Liver (tissue), 3 donors: Measurements from ENCODE around the gene TAS2R42.

Experiments used
- ATF3 ChIP-seq: IDR thresholded peaks from 2 replicates; pipeline ENCODE4 v1.6.1; 2016; ENCODE audit warnings: antibody characterized with exemption
- CTCF ChIP-seq: fragments of 150-350 bp; IDR thresholded peaks from 2 replicates; pipeline ENCODE4 v1.5.1; 2017; ENCODE audit warnings: improper control_type of control experiment, low read depth, low read length; ENCODE audit not compliant: missing input control
- EGR1 ChIP-seq, 2 donors: IDR thresholded peaks; 2 replicates each; pipeline ENCODE4 v1.6.1; 2016 to 2018; ENCODE audit warnings: antibody characterized with exemption in 2 of 2, low read depth in 2 of 2
- FOXA1 ChIP-seq: IDR thresholded peaks from 2 replicates; pipeline ENCODE4 v1.6.1; 2016; ENCODE audit warnings: antibody characterized with exemption
- GABPA ChIP-seq, 2 donors: IDR thresholded peaks in 1 of 2; conservative IDR thresholded peaks in 1 of 2; 2 replicates each; pipeline ENCODE4 v1.6.1; 2016; ENCODE audit warnings: antibody characterized with exemption in 2 of 2, mild to moderate bottlenecking in 1 of 2, moderate library complexity in 1 of 2
- HNF4G ChIP-seq: IDR thresholded peaks from 2 replicates; pipeline ENCODE4 v1.6.1; 2016; ENCODE audit warnings: antibody characterized with exemption
- JUND ChIP-seq, 2 donors: IDR thresholded peaks; 2 replicates each; pipeline ENCODE4 v1.6.1; 2016; ENCODE audit warnings: antibody characterized with exemption in 2 of 2
- MAX ChIP-seq: IDR thresholded peaks from 2 replicates; pipeline ENCODE4 v1.6.1; 2016; ENCODE audit warnings: antibody characterized with exemption
- RAD21 ChIP-seq, 2 donors: IDR thresholded peaks; 2 replicates each; pipeline ENCODE4 v1.6.1; 2016; ENCODE audit warnings: antibody characterized with exemption in 2 of 2, mild to moderate bottlenecking in 2 of 2
- REST ChIP-seq: IDR thresholded peaks from 2 replicates; pipeline ENCODE4 v1.6.1; 2016; ENCODE audit warnings: antibody characterized with exemption, mild to moderate bottlenecking
- RXRA ChIP-seq, 2 donors: IDR thresholded peaks; 2 replicates each; pipeline ENCODE4 v1.6.1; 2017 to 2018; ENCODE audit warnings: antibody characterized with exemption in 2 of 2, mild to moderate bottlenecking in 1 of 2
- TF ChIP-seq, protein P1 (sequence below): IDR thresholded peaks from 2 replicates; pipeline ENCODE4 v1.6.1; 2016; ENCODE audit warnings: antibody characterized with exemption
- donor health status: healthy.
- donor health status: healthy.

DNA sequence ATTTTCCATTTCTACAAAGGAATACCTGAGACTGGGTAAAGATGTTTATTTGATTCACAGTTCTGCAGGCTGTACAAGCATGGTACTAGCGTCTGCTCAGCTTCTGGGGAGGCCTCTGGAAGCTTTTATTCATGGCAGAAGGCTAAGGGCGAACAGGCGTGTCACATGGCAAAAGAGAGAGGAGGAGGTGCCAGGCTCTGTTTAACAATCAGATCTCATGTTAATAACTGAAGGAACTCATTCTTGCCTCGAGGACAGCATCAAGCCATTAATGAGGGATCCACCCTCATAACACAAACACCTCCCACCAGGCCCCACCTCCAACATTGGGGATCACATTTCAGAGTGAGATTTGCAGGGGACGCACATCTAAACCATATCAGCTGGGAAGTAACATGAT lies 46.8 kb upstream of the TAS2R42 start:
- no peak for TF ChIP-seq CTCF
- TF ChIP-seq HNF4G, result no peak
- no peak for TF ChIP-seq GABPA (IDR thresholded peaks at IDR 0.05 in 1 of 2, conservative IDR thresholded peaks at IDR 0.05 in 1 of 2)
- no peak for TF ChIP-seq EGR1 (IDR thresholded peaks at IDR 0.05; ENCODE audit: low read depth in 2 of 2)
- TF ChIP-seq JUND (IDR thresholded peaks at IDR 0.05), result no peak
- no peak for TF ChIP-seq MAX
- no peak for TF ChIP-seq ATF3
- no peak for TF ChIP-seq FOXA1
- TF ChIP-seq REST, result no peak
- TF ChIP-seq, protein P1, sequence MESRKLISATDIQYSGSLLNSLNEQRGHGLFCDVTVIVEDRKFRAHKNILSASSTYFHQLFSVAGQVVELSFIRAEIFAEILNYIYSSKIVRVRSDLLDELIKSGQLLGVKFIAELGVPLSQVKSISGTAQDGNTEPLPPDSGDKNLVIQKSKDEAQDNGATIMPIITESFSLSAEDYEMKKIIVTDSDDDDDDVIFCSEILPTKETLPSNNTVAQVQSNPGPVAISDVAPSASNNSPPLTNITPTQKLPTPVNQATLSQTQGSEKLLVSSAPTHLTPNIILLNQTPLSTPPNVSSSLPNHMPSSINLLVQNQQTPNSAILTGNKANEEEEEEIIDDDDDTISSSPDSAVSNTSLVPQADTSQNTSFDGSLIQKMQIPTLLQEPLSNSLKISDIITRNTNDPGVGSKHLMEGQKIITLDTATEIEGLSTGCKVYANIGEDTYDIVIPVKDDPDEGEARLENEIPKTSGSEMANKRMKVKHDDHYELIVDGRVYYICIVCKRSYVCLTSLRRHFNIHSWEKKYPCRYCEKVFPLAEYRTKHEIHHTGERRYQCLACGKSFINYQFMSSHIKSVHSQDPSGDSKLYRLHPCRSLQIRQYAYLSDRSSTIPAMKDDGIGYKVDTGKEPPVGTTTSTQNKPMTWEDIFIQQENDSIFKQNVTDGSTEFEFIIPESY, result no peak
- no peak for TF ChIP-seq RAD21 (IDR thresholded peaks at IDR 0.05)
- TF ChIP-seq RXRA (IDR thresholded peaks at IDR 0.05), result no peak
